Liver (tissue), 9 donors: ENCODE results near the gene SH2D2A. TPM values are rescaled to one million over a fixed set of nuclear protein-coding genes. Genes with fewer than 3 reads are reported as not detected.

Experiments
- DNase-seq: peaks from one replicate; pipeline ENCODE4 v3.0.0-alpha.2; 2017; ENCODE audit warnings: low spot score
- H3K27ac ChIP-seq, 2 donors: one replicate each; pipeline ENCODE4 v1.7.0; 2013; ENCODE audit warnings: inconsistent platforms in 2 of 2, low read length in 2 of 2, control low read depth in 1 of 2, low read depth in 1 of 2, mild to moderate bottlenecking in 1 of 2
- H3K27me3 ChIP-seq, 4 donors: one replicate each; pipeline versions ENCODE4 v1.6.1 to v1.7.0; 2013; ENCODE audit warnings: low read length in 3 of 4, inconsistent platforms in 1 of 4, mild to moderate bottlenecking in 1 of 4, moderate library complexity in 1 of 4; ENCODE audit not compliant: control insufficient read depth in 4 of 4, insufficient read depth in 4 of 4
- H3K36me3 ChIP-seq, 4 donors: one replicate each; pipeline versions ENCODE4 v1.6.1 to v1.7.0; 2013; ENCODE audit warnings: low read length in 3 of 4, mild to moderate bottlenecking in 3 of 4, low read depth in 1 of 4, moderate library complexity in 1 of 4; ENCODE audit not compliant: control insufficient read depth in 4 of 4, insufficient read depth in 3 of 4
- H3K4me1 ChIP-seq, 4 donors: one replicate each; pipeline versions ENCODE4 v1.6.1 to v1.7.0; 2013; ENCODE audit warnings: low read length in 3 of 4, mild to moderate bottlenecking in 3 of 4, moderate library complexity in 1 of 4; ENCODE audit not compliant: control insufficient read depth in 4 of 4, insufficient read depth in 4 of 4
- H3K4me3 ChIP-seq, 3 donors: one replicate each; pipeline versions ENCODE4 v1.6.1 to v1.7.0; 2013; ENCODE audit warnings: low read length in 3 of 3, control low read depth in 1 of 3, low read depth in 1 of 3, mild to moderate bottlenecking in 1 of 3
- H3K9ac ChIP-seq, 2 donors: one replicate each; pipeline ENCODE4 v1.7.0; 2013; ENCODE audit warnings: low read length in 2 of 2, mild to moderate bottlenecking in 2 of 2, moderate library complexity in 2 of 2, control low read depth in 1 of 2, low read depth in 1 of 2
- H3K9me3 ChIP-seq, 4 donors: one replicate each; pipeline versions ENCODE4 v1.6.1 to v1.7.0; 2013; ENCODE audit warnings: low read length in 3 of 4; ENCODE audit not compliant: control insufficient read depth in 4 of 4
- EGR1 ChIP-seq, 2 donors: IDR thresholded peaks; 2 replicates each; pipeline ENCODE4 v1.6.1; 2016 to 2018; ENCODE audit warnings: antibody characterized with exemption in 2 of 2, low read depth in 2 of 2
- FOXA1 ChIP-seq: IDR thresholded peaks from 2 replicates; pipeline ENCODE4 v1.6.1; 2016; ENCODE audit warnings: antibody characterized with exemption
- HNF4A ChIP-seq, 2 donors: conservative IDR thresholded peaks; 2 replicates each; pipeline ENCODE4 v1.6.1; 2016; ENCODE audit warnings: antibody characterized with exemption in 2 of 2, mild to moderate bottlenecking in 2 of 2
- HNF4G ChIP-seq: IDR thresholded peaks from 2 replicates; pipeline ENCODE4 v1.6.1; 2016; ENCODE audit warnings: antibody characterized with exemption
- JUND ChIP-seq, 2 donors: IDR thresholded peaks; 2 replicates each; pipeline ENCODE4 v1.6.1; 2016; ENCODE audit warnings: antibody characterized with exemption in 2 of 2
- NR2F2 ChIP-seq: IDR thresholded peaks from 2 replicates; pipeline ENCODE4 v1.6.1; 2016; ENCODE audit warnings: antibody characterized with exemption
- RAD21 ChIP-seq, 2 donors: IDR thresholded peaks; 2 replicates each; pipeline ENCODE4 v1.6.1; 2016; ENCODE audit warnings: antibody characterized with exemption in 2 of 2, mild to moderate bottlenecking in 2 of 2
- RXRA ChIP-seq, 2 donors: IDR thresholded peaks; 2 replicates each; pipeline ENCODE4 v1.6.1; 2017 to 2018; ENCODE audit warnings: antibody characterized with exemption in 2 of 2, mild to moderate bottlenecking in 1 of 2
- TAF1 ChIP-seq: conservative IDR thresholded peaks from 2 replicates; pipeline ENCODE4 v1.6.1; 2016; ENCODE audit warnings: antibody characterized with exemption, mild to moderate bottlenecking
- YY1 ChIP-seq: IDR thresholded peaks from 2 replicates; pipeline ENCODE4 v1.6.1; 2016; ENCODE audit warnings: antibody characterized with exemption, mild to moderate bottlenecking
- WGBS: extraction: QIAGEN DNeasy Blood & Tissue Kit; methylation state at CpG from one replicate; pipeline ENCODE4 v1.1.7; 2013; 5-methylcytosine and 5-hydroxymethylcytosine counted together
- polyA plus RNA-seq, 2 donors: library from polyadenylated mRNA; stranded (reverse) in 1 of 2; unstranded in 1 of 2; fragments of 200-250 nt in 1 of 2; fragments of >200 nt in 1 of 2; fragmentation: Nextera tagmentation in 1 of 2; extraction: Ambion mirVana in 1 of 2; gene quantifications; one replicate each; pipeline versions ENCODE4 v1.2.1 to v1.2.3, GENCODE V29; 2013 to 2015
- total RNA-seq, 2 donors: library from RNA; depleted of rRNA; stranded (reverse); fragments of >200 nt; gene quantifications; one replicate each; pipeline ENCODE4 v1.2.3, GENCODE V29; 2014
- TF ChIP-seq, protein P1 (sequence below): fragments of 150-350 bp; IDR thresholded peaks from 2 replicates; pipeline ENCODE4 v1.5.1; 2017; ENCODE audit warnings: improper control_type of control experiment, low read depth, low read length; ENCODE audit not compliant: missing input control
- TF ChIP-seq, protein P2 (sequence below): IDR thresholded peaks from 2 replicates; pipeline ENCODE4 v1.6.1; 2016; ENCODE audit warnings: antibody characterized with exemption
- TF ChIP-seq, protein P3 (sequence below): IDR thresholded peaks from 2 replicates; pipeline ENCODE4 v1.6.1; 2016; ENCODE audit warnings: antibody characterized with exemption, mild to moderate bottlenecking
- TF ChIP-seq, protein P4 (sequence below): IDR thresholded peaks from 2 replicates; pipeline ENCODE4 v1.6.1; 2016; ENCODE audit warnings: antibody characterized with exemption
- donor health status: healthy.
- donor health status: healthy.
- donor health status: healthy.
- donor health status: healthy.
- donor health status: healthy.

SH2D2A gene
- total and polyA plus RNA-seq, 4 donors: 0.14 to 0.38 (median 0.24) TPM

DNA sequence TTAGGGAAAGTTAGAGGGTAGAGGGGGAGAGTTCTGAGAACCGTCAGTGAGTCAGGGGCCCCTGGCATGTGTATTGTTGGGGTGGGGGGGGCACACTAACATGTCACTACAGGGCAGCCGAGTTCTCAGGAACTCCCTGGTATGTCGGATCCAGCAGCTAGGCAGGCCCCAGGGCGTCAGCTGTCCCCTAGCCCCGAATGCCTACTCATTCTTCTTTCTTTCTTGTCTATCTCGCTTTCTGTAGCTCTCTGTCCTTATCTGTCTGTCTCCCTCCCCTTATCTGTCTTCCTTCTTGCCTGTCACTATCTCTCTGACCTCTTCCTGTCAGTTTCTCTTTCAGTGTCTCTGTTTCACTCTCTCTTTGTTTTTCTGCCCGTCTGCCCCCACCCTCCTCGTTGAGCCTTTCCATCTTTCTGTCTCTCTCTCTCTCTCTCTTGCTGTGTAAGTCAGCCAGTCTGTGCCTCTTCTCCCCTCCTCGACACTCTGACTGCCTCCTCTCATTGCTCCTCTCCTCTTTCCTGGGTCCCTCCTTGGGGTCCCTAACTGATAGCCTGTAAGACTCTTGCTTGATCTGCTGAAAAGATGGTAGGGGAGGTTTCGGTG is 46.5 kb upstream of the SH2D2A start:
- no peak for DNase-seq
- no peaks in the 10 kb centered on the region for H3K9me3 ChIP-seq
- H3K36me3 ChIP-seq: no peaks in the 10 kb centered on the region
- no peak overlapping the region for H3K4me3 ChIP-seq
- peaks cover 4 to 19% (median 14%) of the 10 kb centered on the region in 4 donors for H3K4me1 ChIP-seq
- H3K9ac ChIP-seq: no peak overlapping the region
- H3K27ac ChIP-seq: no peak overlapping the region
- no peak for TF ChIP-seq RXRA (IDR thresholded peaks at IDR 0.05)
- TF ChIP-seq, protein P1, sequence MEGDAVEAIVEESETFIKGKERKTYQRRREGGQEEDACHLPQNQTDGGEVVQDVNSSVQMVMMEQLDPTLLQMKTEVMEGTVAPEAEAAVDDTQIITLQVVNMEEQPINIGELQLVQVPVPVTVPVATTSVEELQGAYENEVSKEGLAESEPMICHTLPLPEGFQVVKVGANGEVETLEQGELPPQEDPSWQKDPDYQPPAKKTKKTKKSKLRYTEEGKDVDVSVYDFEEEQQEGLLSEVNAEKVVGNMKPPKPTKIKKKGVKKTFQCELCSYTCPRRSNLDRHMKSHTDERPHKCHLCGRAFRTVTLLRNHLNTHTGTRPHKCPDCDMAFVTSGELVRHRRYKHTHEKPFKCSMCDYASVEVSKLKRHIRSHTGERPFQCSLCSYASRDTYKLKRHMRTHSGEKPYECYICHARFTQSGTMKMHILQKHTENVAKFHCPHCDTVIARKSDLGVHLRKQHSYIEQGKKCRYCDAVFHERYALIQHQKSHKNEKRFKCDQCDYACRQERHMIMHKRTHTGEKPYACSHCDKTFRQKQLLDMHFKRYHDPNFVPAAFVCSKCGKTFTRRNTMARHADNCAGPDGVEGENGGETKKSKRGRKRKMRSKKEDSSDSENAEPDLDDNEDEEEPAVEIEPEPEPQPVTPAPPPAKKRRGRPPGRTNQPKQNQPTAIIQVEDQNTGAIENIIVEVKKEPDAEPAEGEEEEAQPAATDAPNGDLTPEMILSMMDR: no peak
- H3K27me3 ChIP-seq: peaks cover 2 to 19% (median 8%) of the 10 kb centered on the region in 4 donors
- 73% methylated on average over 10 of the region's 10 CpGs for WGBS

DNA sequence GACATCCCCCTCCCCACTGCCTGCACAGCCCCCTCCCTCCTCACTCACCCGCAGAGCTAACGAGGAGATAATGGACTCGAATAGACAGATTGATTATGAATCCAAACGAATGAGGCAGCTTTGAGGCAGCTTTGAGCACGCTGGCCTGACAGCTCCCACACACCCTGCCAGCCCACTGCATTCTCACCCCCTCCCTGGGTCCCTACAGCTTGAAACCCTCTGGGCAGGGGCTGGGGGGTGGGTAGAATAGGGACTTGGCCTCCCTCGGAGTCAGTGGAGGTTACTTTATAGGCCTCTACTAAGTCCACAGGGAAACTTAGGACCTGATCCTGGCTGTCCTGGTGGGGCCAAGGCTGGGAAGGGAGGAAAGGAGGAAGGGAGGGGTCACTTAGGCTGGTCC is 45.9 kb upstream of the SH2D2A start:
- 85% methylated on average over 6 of the region's 6 CpGs for WGBS
- TF ChIP-seq, protein P2, sequence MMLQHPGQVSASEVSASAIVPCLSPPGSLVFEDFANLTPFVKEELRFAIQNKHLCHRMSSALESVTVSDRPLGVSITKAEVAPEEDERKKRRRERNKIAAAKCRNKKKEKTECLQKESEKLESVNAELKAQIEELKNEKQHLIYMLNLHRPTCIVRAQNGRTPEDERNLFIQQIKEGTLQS: no peak
- TF ChIP-seq YY1 (no peak), TAF1 (no peak), HNF4A (conservative IDR thresholded peaks at IDR 0.05) (no peak), NR2F2 (no peak), HNF4G (no peak), EGR1 (IDR thresholded peaks at IDR 0.05; ENCODE audit: low read depth in 2 of 2) (no peak), FOXA1 (no peak), JUND (IDR thresholded peaks at IDR 0.05) (no peak), RAD21 (IDR thresholded peaks at IDR 0.05) (no peak)
- TF ChIP-seq, protein P3, sequence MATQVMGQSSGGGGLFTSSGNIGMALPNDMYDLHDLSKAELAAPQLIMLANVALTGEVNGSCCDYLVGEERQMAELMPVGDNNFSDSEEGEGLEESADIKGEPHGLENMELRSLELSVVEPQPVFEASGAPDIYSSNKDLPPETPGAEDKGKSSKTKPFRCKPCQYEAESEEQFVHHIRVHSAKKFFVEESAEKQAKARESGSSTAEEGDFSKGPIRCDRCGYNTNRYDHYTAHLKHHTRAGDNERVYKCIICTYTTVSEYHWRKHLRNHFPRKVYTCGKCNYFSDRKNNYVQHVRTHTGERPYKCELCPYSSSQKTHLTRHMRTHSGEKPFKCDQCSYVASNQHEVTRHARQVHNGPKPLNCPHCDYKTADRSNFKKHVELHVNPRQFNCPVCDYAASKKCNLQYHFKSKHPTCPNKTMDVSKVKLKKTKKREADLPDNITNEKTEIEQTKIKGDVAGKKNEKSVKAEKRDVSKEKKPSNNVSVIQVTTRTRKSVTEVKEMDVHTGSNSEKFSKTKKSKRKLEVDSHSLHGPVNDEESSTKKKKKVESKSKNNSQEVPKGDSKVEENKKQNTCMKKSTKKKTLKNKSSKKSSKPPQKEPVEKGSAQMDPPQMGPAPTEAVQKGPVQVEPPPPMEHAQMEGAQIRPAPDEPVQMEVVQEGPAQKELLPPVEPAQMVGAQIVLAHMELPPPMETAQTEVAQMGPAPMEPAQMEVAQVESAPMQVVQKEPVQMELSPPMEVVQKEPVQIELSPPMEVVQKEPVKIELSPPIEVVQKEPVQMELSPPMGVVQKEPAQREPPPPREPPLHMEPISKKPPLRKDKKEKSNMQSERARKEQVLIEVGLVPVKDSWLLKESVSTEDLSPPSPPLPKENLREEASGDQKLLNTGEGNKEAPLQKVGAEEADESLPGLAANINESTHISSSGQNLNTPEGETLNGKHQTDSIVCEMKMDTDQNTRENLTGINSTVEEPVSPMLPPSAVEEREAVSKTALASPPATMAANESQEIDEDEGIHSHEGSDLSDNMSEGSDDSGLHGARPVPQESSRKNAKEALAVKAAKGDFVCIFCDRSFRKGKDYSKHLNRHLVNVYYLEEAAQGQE: no peak
- TF ChIP-seq, protein P4, sequence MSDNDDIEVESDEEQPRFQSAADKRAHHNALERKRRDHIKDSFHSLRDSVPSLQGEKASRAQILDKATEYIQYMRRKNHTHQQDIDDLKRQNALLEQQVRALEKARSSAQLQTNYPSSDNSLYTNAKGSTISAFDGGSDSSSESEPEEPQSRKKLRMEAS: no peak
- TF ChIP-seq, protein P1: no peak
- Histone ChIP-seq H3K9me3 (no peaks in the 10 kb centered on the region), H3K27ac (no peak overlapping the region), H3K9ac (no peak overlapping the region), H3K36me3 (no peaks in the 10 kb centered on the region), H3K4me3 (no peak overlapping the region), H3K4me1 (peaks cover 4 to 19% (median 14%) of the 10 kb centered on the region in 4 donors), H3K27me3 (peaks cover 2 to 19% (median 8%) of the 10 kb centered on the region in 4 donors)
- no peak for DNase-seq
